ENCODE measurements around the gene PDIA6.
"Not testable (repeated sequence)": the region's sequence is repeated elsewhere in the genome, so short reads cannot be mapped to it uniquely, and the experiment has no call there.

Gene PDIA6

GRCh38 chr2:10832203-10832936 is 19.8 kb upstream of the PDIA6 start:
- peak; percentile 61 to 78 (median 72) for DNase-seq

GRCh38 chr2:10831400-10831985 is 18.9 kb upstream of the PDIA6 start:
- no peak for DNase-seq

GRCh38 chr2:10830641-10831399 is 18.2 kb upstream of the PDIA6 start:
- no peak for DNase-seq

- no peak for DNase-seq
Observed at GRCh38 chr2:10830203-10830602, 17.6 kb upstream of the PDIA6 start.

GRCh38 chr2:10829299-10829698 is 16.7 kb upstream of the PDIA6 start:
- no peak for DNase-seq

- DNase-seq, result no peak
Observed at GRCh38 chr2:10828346-10828745, 15.8 kb upstream of the PDIA6 start.

- no peak for DNase-seq
Observed at GRCh38 chr2:10826625-10827024, 14.0 kb upstream of the PDIA6 start.

- no peak for DNase-seq
Observed at GRCh38 chr2:10826026-10826425, 13.4 kb upstream of the PDIA6 start.

GRCh38 chr2:10824191-10824590 is 11.6 kb upstream of the PDIA6 start:
- DNase-seq, result no peak

- no peak for DNase-seq
Observed at GRCh38 chr2:10820978-10821695, 8.6 kb upstream of the PDIA6 start.

- DNase-seq, result no peak
Observed at GRCh38 chr2:10820562-10820961, 8.0 kb upstream of the PDIA6 start.

GRCh38 chr2:10819714-10820314 is 7.2 kb upstream of the PDIA6 start:
- no peak for DNase-seq

- no peak for DNase-seq
Observed at GRCh38 chr2:10818984-10819383, 6.4 kb upstream of the PDIA6 start.

GRCh38 chr2:10818305-10818704 is 5.7 kb upstream of the PDIA6 start:
- DNase-seq, result not testable (repeated sequence)

GRCh38 chr2:10817413-10817812 is 4.8 kb upstream of the PDIA6 start:
- DNase-seq, result no peak

GRCh38 chr2:10814571-10815331 is 2.2 kb upstream of the PDIA6 start:
- no peak for DNase-seq

- DNase-seq, result no peak
Observed at GRCh38 chr2:10814142-10814541, 1.6 kb upstream of the PDIA6 start.

GRCh38 chr2:10813163-10814138 is 866 bp upstream of the PDIA6 start:
- DNase-seq, result not testable (repeated sequence)

- no peak for DNase-seq
Observed at GRCh38 chr2:10811517-10811916, 1.1 kb downstream of the PDIA6 start.

- DNase-seq, result no peak
Observed at GRCh38 chr2:10810202-10811161, 2.1 kb downstream of the PDIA6 start.
